ENCODE results near the gene TMEM43.

The TMEM43 gene

GRCh38 chr3:14169435-14169834, 44.6 kb downstream of the TMEM43 start:
- TF ChIP-seq CTCF (conservative IDR thresholded peaks at IDR 0.05): no peak
- no peak overlapping the region for H3K27ac ChIP-seq

GRCh38 chr3:14169871-14170270, 45.0 kb downstream of the TMEM43 start:
- no peak overlapping the region for H3K27ac ChIP-seq
- no peak for TF ChIP-seq CTCF (conservative IDR thresholded peaks at IDR 0.05)

- no peak overlapping the region for H3K27ac ChIP-seq
- no peak for TF ChIP-seq CTCF (conservative IDR thresholded peaks at IDR 0.05)
These were observed 45.8 kb downstream of the TMEM43 start for GRCh38 chr3:14170531-14171159.

- H3K27ac ChIP-seq: no peak overlapping the region
- TF ChIP-seq CTCF (conservative IDR thresholded peaks at IDR 0.05): no peak
These were observed 47.6 kb downstream of the TMEM43 start for GRCh38 chr3:14172496-14172895.

- TF ChIP-seq CTCF (conservative IDR thresholded peaks at IDR 0.05): no peak
- H3K27ac ChIP-seq: no peak overlapping the region
These were observed 49.6 kb downstream of the TMEM43 start for GRCh38 chr3:14174483-14174882.

- no peak overlapping the region for H3K27ac ChIP-seq
- no peak for TF ChIP-seq CTCF (conservative IDR thresholded peaks at IDR 0.05)
These were observed 50.7 kb downstream of the TMEM43 start for GRCh38 chr3:14175383-14176037.

GRCh38 chr3:14177580-14178246, 52.9 kb downstream of the TMEM43 start:
- peak overlapping the region; percentile 91 for H3K27ac ChIP-seq
- TF ChIP-seq CTCF (conservative IDR thresholded peaks at IDR 0.05): no peak

All from VCaP (cell line).